HG02759 (cell line): ENCODE results near the gene ZNF425.
"Not testable (repeated sequence)": the region's sequence is repeated elsewhere in the genome, so short reads cannot be mapped to it uniquely, and the experiment has no call there.

Experiments
- ATAC-seq: cut with Tn5 transposase; IDR thresholded peaks from one replicate; pipeline ENCODE4 v1.9.1; 2021; ENCODE audit warnings: mild to moderate bottlenecking, moderate library complexity; ENCODE audit not compliant: unreplicated experiment

Gene ZNF425

DNA sequence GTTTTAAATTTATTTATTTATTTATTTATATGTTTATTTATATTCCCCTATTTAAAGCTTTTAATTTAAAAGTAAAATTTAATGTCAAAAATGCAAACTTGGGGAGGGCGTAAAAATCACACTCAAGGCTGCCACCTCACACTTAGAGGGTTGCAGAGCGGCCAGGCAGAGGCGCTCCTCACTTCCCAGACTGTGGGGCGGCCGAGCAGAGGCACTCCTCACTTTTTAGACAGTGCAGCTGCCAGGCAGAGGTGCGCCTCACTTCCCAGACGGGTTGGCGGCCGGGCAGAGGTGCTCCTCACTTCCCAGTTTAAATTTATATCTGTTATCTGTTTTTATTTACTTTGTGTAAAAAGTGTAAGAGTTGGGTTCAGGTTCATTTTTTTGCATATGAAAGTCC, 10.0 kb upstream of the ZNF425 start:
- ATAC-seq, result no peak

DNA sequence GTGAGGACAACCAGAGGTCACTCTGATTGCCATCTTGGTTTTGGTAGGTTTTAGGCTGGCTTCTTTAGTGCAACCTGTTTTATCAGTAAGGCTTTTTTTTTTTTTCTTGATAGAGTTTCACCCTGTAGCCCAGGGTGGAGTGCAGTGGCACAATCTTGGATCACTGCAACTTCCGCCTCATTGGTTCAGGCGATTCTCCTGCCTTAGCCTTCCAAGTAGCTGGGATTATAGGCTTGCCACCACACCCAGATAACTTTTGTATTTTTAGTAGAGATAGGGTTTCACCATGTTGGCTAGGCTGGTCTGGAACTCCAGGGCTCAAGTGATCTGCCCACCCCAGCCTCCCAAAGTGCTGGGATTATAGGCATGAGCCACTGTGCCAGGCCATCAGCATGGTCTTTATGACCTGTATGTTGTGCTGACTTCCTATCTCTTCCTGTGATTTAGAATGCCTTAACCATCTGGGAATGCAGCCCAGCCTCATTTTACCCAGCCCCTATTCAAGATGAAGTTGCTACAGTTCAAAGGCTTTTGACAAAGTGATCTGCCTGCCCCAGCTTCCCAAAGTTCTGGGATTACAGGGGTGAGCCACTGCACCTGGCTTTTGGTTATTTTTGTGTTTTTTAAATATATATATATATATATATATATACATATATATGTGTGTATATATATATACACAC, 7.0 kb upstream of the ZNF425 start:
- ATAC-seq, result no peak

DNA sequence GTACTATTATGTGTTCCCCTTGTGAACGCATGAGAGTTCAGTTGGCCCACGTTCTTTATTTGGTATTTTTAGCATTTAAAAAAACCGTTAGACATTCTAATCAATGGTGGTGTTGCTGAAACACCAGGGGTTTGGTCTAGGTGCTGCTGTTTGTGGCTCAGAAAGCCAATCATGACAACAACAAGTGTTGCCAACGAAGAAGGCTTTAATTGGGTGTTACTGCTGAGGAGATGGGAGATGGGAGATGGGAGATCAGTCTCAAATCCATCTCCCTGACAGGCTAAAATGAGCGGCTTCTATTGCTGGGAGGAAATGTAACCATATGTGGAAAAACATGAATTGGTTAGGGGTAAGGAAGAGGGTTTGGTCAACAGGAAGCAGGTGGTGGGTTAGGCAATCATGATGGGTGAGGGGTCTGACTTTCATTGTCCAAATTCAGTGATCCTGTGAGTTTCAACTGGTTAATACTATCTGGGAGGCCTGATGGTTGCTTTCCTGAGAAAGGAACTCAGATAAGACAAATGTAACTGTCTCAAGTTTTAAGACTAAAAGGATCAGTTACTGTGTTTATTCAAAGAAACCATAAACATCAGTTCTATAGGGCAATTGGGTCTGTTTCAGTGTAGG, 4.6 kb upstream of the ZNF425 start:
- no peak for ATAC-seq

DNA sequence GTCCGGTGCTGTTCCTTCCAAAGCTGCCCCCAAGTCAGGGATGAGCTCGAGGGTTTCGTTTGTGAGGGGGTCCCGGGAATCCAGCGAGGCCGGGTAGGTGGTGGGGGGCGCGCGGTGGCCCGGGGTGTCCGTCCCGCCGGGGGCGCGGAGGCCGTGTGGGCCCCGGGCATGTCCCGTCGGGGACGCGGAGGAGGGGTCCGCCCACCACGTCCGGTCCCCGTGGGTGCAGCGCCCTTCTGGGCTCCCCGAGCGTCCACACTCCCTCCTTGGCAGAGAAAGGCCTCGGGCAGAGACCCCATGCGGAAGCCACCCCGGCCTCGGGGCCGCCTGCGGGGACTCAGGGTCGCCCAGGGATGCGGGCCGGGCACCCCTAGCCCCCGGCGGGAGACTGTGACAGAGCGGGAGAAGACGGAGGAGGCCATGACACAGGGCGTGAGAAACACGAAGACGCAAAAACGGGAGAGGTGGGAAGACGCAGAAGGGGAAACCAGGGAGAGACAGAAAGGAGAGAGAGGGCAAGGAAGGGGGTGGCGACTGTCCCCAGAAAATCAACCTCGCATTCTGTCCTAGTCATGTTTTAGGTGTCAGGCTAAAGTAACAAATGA, 640 bp upstream of the ZNF425 start:
- peak; percentile 45 for ATAC-seq

DNA sequence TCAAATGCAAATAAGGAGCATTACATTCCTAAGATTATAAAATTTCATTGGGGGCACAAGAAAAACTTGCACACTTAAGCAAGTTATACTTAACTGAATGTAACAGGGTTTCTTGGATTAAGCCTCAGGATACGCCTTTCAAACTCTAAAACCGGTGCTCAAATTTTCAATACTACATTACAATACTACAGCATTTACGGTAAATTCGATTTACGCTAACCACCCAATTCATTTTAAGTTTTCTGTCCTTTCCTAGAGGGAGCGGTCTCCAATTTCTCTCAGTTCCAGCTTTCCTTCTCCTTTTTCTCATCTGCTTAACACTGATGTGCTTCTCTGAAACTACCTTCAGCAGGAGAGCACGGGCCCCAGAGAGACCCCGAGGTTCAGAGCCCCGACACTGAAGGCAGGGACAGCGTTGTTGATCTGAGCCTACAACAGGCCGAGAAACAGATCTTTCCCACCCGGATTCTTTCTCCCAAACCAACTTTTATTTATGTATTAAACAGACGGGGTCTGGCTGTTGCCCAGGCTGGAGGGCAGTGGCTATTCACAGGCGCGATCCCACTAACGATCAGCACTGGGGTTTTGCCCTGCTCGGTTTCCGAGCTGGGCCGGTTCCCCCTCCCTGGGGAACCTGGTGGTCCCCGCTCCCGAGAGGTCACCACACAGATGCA, 798 bp downstream of the ZNF425 start:
- ATAC-seq, result peak; percentile 0

DNA sequence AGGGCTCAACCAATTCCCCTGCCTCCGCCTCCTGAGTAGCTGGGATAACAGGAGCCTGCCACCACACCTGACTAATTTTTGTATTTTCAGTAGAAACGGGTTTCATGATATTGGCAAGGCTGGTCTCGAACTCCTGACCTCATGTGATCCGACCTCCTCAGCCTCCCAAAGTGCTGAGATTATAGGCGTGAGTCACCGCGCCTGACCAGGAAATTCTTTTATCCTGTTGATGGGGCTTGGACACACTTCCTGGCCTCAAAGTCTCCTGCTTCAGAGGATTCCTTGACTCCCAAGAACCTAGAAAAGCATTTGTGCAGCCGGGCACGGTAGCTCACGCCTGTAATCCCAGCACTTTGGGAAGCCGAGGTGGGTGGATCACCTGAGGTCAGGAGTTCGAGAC, 16.2 kb downstream of the ZNF425 start:
- ATAC-seq, result no peak

DNA sequence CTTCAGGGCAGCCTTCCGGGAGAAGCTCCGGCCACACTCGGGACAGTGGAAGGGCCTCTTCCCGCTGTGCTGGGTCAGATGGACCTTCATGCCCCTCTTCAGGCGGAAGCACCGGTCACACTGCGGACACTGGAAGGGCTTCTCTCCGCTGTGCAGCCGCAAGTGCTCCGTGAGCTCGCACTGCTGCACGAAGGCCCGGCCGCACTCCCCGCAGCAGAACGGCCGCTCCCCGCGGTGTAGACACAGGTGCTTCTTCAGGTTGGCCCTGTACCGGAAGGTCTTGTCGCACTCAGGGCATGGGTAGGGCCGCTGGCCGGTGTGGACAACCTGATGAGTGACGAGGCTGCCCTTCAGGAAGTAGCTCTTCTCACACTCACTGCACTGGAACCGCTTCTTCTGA, 21.4 kb downstream of the ZNF425 start:
- ATAC-seq, result no peak

DNA sequence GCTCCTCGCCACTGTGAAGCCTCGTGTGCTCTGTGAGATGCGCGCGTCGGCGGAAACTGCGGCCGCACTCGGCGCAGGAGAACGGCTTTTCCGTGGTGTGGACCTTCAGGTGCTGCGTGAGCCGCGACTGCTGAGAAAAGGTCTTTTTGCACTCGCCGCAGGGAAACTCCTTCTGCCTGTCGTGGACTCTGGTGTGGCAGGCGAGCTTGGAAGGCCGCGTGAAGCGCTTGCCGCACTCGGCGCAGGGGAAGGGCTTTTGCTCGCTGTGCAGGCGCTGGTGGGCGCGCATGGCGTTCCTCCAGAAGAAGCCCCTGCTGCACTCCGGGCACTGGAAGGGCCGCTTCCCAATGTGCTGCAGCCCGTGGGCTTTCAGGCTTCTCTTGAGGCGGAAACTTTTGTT, 21.9 kb downstream of the ZNF425 start:
- no peak for ATAC-seq

DNA sequence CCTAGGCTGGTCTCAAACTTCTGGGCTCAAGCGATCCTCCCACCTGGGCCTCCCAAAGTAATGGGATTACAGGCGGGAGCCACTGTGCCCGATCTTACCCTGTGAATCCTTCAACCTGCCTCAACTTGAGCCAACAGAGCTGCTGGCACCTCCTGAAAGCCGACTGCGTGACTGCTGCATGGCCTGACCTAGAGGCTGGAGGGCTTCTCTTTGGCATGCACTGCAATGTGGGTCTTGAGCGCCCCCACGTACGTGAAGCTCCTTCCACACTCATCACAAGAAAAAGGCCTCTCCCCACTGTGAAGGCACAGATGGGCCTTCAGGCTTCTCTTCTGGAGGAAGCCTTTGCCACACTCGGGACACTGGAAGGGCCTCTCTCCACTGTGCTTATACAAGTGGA, 22.7 kb downstream of the ZNF425 start:
- ATAC-seq, result no peak

DNA sequence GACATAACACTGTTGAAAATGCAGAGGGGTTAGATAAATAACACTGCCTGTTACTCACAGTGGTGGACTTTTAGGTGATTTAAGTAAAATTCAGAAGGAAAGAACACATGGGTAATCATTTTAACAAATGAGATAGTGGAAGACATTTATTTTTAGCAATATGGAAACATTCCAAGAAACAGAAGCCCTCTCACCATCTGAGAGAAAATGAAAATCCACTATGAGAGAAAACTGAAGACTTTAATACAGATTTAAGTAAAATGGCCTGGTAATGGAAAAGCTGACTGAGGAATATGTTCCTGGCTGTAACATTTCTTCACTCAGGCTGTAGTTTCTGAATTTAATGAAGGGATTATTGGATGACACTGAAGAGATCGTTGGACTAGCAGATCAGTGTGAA, 23.5 kb downstream of the ZNF425 start:
- no peak for ATAC-seq

DNA sequence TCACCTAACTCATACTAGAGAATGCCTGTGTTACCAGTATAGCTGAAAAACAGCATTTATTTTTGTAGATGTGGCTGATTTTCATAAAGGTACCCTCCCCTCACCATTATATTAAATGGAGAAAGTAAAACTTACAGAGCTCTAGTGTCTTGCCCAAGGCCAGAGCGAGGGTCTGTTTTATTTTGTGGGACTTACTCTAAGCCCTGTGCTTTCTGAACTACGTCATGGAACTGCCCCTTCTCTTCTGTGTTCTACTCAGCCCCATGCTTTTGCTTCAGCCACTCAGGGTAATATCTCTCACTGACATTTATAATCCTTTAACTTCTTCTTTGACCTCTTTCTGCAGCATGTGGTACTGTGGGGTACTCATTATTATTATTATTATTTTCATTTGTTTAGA, 25.3 kb downstream of the ZNF425 start:
- no peak for ATAC-seq

DNA sequence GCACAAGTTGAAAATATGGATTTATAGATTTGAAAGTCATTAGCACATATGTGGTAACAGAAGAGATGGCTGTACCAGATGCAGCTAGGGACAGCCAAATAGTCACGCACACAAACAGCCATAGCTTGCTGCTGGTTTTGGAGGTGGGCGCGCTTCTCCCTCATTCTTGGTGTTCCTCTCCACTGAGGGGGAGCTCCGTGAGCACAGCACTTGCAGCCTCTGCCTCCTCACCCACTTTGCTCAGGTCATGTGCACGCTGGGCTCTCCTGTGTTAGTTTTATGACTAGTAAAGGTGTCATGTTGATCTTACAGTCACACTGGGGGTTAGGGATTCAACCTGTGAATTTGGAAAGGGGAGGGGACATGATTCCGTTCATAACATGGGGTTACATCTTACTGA, 27.1 kb downstream of the ZNF425 start:
- no peak for ATAC-seq

DNA sequence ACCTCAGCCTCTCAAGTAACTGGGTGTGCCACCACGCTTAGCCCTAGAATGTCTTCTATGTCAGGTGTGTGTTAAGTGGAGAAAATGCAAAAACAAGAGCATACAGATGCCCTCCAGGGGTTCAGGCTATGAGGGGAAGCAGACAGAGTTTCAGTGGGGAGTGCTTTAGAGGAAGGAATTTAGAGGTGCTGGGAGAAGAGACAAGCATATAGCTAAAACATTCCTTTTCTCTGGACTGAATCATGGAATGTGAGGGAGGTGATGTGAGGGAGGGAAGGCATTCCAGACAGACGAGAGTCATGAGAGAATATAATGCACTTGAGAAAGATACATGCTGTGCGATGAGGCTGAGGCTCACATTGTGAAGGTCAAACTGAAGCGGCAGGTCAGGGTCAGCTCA, 29.0 kb downstream of the ZNF425 start:
- ATAC-seq, result no peak

DNA sequence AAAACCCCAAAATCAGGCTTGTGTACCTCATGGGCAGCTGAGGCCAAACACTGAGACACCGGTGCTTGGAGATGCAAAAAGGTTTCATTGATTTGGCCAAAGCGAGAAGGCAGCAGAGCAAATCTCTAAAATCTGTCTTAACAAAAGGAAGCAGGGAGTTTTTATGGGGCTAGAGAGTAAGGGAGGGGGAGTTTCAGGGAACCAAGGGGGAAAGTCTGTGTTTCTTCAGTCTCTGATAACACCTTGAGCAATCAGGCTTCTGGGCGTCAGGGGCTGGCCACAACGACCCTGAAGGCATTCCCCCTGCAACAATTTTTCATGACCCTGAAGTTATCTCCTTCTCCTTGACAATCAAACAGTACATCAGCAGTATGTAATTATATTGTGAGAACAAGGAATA, 32.9 kb downstream of the ZNF425 start:
- ATAC-seq, result no peak

DNA sequence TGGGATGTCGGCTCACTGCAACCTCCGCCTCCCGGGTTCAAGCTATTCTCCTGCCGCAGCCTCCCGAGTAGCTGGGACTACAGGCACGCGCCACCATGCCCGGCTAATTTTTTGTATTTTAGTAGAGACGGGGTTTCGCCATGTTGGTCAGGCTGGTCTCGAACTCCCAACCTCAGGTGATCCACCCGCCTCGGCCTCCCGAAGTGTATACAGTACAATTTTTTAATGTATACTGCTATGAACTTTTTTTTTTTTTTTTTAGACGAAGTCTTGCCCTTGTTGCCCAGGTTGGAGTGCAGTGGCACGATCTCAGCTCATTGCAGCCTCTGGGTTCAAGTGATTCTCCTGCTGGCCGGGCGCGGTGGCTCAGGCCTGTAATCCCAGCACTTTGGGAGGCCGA, 33.9 kb downstream of the ZNF425 start:
- ATAC-seq, result not testable (repeated sequence)

DNA sequence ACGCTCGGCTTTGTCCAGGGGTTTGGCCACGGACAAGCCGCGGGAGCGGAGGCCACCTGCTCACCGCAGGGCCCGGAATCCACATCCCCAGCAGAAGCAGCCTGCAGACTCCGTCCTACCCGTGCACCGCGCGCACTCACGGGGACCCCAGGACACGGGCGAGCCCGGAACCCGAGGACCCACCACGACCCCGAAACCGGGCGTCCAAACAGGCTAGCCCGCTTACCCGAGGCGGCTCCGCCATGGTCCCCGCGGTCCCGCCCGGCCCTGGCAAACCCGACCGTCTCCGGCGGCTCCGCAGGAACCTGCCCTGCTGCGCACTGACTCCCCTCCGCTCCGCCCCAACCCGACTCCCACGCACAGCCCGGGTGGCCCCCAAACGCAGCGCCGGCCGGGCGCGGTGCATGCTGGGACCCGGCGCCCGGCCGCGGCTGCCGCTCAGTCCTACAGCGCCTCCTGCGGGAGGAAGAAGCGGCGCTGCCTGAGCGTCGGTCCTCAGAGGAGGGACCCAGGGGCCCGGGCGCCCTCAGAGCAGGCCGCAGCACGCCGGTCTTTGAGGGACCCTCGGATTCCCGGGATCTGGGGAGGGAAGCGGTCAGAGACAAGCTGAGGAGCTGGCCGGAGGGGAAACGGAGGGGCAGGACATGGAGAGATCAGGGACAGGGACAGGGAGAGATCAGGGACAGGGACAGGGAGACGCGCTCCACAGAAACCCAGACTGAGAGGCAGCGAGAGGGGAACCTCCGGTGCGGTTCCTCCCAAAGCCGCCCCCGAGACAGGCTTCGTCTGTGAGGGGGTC, 35.5 kb downstream of the ZNF425 start, which contains the start of gene ZNF786:
Gene ZNF786 (minus strand): TSS at position 322 of the 799 bp plus-strand sequence. CDS start 78 bp downstream, at position 244.
- ATAC-seq, result peak; percentile 88

DNA sequence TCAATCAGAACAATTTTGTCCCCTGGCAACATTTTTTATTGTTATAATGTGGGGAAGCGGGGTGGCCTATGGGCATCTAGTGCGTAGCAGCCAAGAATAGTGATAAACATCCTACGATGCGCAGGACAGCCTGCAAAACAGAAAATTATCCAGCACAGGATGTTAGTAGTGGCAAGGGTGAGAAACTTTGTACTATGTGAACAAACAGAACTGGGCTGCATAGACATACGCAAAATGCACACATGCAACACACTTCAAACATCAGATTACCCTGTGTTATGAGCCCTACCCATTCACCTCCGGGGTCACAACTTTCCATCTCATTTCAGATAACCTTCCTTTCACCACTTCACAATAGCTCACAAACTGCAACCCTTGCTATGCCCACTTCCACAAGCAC, 38.7 kb downstream of the ZNF425 start:
- ATAC-seq, result no peak

DNA sequence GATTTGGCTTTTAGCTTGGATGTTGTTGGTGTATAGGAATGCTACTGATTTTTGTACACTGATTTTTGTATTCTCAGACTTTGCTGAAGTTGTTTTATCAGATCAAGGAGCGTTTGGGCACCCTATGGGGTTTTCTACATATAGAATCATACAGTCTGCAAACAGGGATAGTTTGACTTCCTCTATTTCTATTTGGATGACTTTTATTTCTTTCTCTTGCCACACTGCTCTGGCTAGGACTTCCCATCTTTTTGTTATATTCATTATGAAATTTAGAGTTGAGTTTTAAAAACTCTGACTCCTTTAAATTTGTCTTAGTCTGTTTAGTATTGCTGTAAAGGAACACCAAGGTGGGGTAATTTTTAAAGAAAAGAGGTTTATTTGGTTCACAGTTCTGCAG, 40.3 kb downstream of the ZNF425 start:
- ATAC-seq, result no peak

DNA sequence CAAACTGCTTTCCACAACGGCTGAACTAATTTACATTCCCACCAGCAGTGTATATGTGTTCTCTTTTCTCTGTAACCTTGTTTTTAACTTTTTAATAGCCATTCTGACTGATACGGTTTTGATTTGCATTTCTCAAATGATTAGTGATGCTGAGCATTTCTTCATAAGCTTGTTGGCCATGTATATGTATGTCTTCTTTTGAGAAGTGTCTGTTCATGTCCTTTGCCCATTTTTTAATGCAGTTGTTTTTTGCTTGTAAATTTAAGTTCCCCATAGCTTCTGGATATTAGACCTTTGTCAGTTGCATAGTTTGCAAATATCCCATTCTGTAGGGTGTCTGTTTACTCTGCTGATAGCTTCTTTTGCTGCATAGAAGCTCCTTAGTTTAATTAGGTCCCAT, 41.7 kb downstream of the ZNF425 start:
- ATAC-seq, result no peak

DNA sequence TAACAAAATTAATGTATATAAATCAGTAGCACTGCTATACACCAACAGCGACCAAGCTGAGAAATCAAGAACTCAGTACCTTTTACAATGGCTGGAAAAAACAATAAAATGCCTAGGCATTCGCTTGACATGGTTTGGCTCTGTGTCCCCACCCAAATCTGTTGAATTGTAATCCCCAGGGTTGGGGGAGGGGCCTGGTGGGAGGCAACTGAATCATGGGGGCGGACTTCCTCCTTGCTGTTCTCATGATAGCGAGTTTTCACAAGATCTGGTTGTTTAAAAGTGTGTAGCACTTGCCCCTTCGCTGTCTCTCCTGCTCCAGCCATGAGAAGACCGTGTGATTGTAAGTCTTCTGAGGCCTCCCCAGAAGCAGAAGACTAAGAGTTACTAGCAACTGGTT, 44.2 kb downstream of the ZNF425 start:
- no peak for ATAC-seq

DNA sequence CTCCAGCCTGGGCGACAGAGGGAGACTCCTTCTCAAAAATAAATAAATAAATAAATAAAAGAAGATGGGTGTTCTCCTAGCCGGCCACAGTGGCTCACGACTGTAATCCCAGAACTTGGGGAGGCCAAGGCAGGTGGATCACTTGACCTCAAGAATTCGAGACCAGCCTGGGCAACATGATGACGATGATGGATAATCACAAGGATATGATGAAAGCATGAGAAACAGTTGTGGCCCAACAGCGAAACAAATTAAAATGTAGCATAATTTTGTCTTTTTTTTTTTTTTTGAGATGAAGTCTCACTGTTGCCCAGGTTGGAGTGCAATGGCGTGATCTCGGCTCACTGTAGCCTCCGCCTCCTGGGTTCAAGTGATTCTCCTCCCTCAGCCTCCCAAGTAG, 48.5 kb downstream of the ZNF425 start:
- no peak for ATAC-seq
